Fibroblast of skin of abdomen (primary cell): ENCODE results near the gene TUT4.

Experiments used
- DNase-seq: peaks from one replicate; pipeline ENCODE4 v3.0.0-alpha.2; 2013

TUT4 gene

GRCh38 chr1:52400131-52400530 lies 152.8 kb downstream of the TUT4 start:
- DNase-seq = no peak

DNA sequence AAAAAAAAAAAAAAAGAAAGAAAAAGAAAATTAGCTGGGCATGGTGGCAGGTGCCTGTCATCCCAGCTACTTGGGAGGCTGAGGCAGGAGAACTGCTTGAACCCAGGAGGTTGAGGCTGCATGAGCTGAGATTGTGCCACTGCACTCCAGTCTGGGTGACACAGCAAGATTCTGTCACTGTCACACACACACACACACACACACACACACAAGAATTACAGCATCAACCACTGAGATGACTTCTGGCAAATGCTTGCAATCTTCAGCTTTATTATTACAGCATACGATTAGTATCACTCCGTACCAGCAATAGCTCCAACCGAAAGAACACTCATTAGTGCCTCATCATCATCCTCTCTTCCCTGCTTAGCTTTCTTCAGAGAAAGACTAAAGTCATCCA lies 153.3 kb downstream of the TUT4 start:
- no peak for DNase-seq

DNA sequence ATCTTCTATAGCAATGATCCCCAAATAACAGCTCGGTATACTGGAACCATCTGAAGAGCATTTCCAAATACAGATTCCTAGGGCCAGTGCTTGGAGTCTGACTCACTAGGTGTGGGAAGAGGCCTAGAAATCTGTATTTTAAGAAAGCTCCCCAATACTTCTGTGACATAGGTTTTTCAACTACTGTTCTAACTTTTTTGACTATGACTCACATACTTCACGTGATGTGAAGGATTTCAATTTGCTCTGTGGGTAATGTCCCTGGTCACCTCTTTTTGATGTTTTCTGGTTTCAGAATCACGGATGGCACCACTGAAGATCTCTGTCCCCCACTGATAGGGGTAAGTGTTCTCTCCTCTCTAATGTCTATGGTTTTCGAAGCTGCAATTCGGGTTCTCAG lies 159.7 kb downstream of the TUT4 start:
- DNase-seq = no peak

- no peak for DNase-seq
Measured at GRCh38 chr1:52386458-52386857, 166.4 kb downstream of the TUT4 start.

- DNase-seq = no peak
Measured at GRCh38 chr1:52385376-52385775, 167.5 kb downstream of the TUT4 start.
